NB4 (cell line): ENCODE measurements around the gene NKX6-1.

Source experiments
- MAX ChIP-seq: IDR thresholded peaks from 2 replicates; pipeline ENCODE4 v1.6.1; 2011; ENCODE audit warnings: low read depth, low read length
- MYC ChIP-seq: IDR thresholded peaks from 2 replicates; pipeline ENCODE4 v1.6.1; 2011; ENCODE audit warnings: low read depth, low read length
- POLR2A ChIP-seq: IDR thresholded peaks from 2 replicates; pipeline ENCODE4 v1.6.1; 2011; ENCODE audit warnings: mild to moderate bottlenecking; ENCODE audit not compliant: insufficient read length; ENCODE audit errors: extremely low read depth
- TF ChIP-seq, protein P1 (sequence below): IDR thresholded peaks from one replicate; pipeline ENCODE4 v1.5.1; 2012; ENCODE audit warnings: low read depth, low read length

GRCh38 chr4:84529169-84529751 lies 30.2 kb upstream of the NKX6-1 start:
- TF ChIP-seq, protein P1, sequence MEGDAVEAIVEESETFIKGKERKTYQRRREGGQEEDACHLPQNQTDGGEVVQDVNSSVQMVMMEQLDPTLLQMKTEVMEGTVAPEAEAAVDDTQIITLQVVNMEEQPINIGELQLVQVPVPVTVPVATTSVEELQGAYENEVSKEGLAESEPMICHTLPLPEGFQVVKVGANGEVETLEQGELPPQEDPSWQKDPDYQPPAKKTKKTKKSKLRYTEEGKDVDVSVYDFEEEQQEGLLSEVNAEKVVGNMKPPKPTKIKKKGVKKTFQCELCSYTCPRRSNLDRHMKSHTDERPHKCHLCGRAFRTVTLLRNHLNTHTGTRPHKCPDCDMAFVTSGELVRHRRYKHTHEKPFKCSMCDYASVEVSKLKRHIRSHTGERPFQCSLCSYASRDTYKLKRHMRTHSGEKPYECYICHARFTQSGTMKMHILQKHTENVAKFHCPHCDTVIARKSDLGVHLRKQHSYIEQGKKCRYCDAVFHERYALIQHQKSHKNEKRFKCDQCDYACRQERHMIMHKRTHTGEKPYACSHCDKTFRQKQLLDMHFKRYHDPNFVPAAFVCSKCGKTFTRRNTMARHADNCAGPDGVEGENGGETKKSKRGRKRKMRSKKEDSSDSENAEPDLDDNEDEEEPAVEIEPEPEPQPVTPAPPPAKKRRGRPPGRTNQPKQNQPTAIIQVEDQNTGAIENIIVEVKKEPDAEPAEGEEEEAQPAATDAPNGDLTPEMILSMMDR = peak; percentile 10
- TF ChIP-seq POLR2A = no peak
- no peak for TF ChIP-seq MYC
- TF ChIP-seq MAX = no peak
